Measurements from ENCODE around the gene ERAS. TPM values are rescaled to one million over a fixed set of nuclear protein-coding genes. Genes with fewer than 3 reads are reported as not detected.
"Not testable (repeated sequence)": the region's sequence is repeated elsewhere in the genome, so short reads cannot be mapped to it uniquely, and the experiment has no call there.

Gene ERAS
- total RNA-seq, 2 donors from 2014 or later = not detected

DNA sequence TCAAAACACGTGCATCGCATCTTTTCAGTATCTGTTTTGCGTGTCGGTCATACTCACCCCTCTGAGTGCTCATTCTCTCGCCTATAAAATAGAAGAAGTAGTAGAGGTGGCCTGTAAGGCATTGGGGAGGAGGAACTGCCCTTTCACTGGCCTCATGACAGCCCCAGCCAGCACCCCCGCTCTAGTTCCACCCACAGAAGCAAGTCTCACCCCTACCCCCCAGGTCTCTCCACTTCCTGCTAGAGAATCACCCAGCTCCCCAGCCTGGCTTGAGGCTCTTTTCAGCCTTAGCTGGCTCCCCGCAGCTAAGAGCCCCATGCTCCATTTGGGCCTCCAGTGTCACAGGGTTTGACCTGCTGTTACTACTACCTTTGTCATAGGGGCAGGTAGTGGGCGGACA, 12.7 kb upstream of the ERAS start:
- Histone ChIP-seq H3K4me1 (no peaks in the 10 kb centered on the region), H3K9me3 (no peaks in the 10 kb centered on the region), H3K27me3 (no peaks in the 10 kb centered on the region), H3K27ac (no peak overlapping the region), H3K4me3 (no peak overlapping the region), H3K36me3 (peaks cover 7% of the 10 kb centered on the region)
- no peak for DNase-seq (ENCODE audit: low spot score)
- no peak for TF ChIP-seq CTCF (IDR thresholded peaks at IDR 0.05)

- Histone ChIP-seq H3K27ac (no peak overlapping the region), H3K9me3 (no peaks in the 10 kb centered on the region), H3K4me1 (no peaks in the 10 kb centered on the region), H3K4me3 (no peak overlapping the region), H3K27me3 (no peaks in the 10 kb centered on the region), H3K36me3 (peaks cover 7% of the 10 kb centered on the region)
- DNase-seq (ENCODE audit: low spot score) = no peak
- TF ChIP-seq CTCF (IDR thresholded peaks at IDR 0.05) = no peak
Measured at GRCh38 chrX:48814722-48815121, 11.6 kb upstream of the ERAS start.

GRCh38 chrX:48815266-48815665, 11.0 kb upstream of the ERAS start:
- no peaks in the 10 kb centered on the region for H3K9me3 ChIP-seq
- H3K36me3 ChIP-seq = peaks cover 6% of the 10 kb centered on the region
- TF ChIP-seq CTCF (IDR thresholded peaks at IDR 0.05) = no peak
- no peaks in the 10 kb centered on the region for H3K27me3 ChIP-seq
- H3K4me1 ChIP-seq = no peaks in the 10 kb centered on the region
- H3K4me3 ChIP-seq = no peak overlapping the region
- H3K27ac ChIP-seq = no peak overlapping the region
- DNase-seq (ENCODE audit: low spot score) = no peak

DNA sequence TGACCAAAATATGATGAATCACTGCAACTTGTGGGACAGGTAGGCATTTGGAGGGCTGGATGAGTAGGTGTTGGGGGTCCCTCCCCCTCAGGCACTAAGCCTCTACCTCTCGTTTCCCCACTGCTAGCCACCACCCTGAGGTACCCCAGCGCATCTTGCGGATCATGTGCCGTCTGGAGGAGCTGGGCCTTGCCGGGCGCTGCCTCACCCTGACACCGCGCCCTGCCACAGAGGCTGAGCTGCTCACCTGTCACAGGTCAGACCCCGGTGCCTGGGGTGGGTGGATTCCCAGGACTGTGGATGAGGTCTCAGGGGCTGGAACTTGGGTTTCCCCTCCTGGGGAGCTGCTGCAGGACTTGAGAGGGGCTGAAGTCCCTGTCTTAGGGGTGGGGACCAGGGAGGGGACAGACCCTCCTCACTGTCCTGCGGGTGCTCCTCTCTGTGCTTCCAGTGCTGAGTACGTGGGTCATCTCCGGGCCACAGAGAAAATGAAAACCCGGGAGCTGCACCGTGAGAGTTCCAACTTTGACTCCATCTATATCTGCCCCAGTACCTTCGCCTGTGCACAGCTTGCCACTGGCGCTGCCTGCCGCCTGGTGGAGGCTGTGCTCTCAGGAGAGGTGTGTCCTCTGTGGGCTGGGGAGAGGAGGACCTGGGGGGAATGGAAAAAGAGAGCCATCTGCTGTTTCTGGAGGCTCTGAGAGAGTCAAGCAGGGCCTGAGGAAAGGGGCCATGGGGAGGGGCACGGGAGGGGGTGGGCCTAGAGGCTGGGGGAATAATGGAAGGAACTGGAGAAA, 10.1 kb upstream of the ERAS start:
- DNase-seq (ENCODE audit: low spot score) = no peak
- Histone ChIP-seq H3K27ac (no peak overlapping the region), H3K27me3 (no peaks in the 10 kb centered on the region), H3K4me1 (no peaks in the 10 kb centered on the region), H3K36me3 (no peaks in the 10 kb centered on the region), H3K9me3 (no peaks in the 10 kb centered on the region), H3K4me3 (no peak overlapping the region)
- no peak for TF ChIP-seq CTCF (IDR thresholded peaks at IDR 0.05)

DNA sequence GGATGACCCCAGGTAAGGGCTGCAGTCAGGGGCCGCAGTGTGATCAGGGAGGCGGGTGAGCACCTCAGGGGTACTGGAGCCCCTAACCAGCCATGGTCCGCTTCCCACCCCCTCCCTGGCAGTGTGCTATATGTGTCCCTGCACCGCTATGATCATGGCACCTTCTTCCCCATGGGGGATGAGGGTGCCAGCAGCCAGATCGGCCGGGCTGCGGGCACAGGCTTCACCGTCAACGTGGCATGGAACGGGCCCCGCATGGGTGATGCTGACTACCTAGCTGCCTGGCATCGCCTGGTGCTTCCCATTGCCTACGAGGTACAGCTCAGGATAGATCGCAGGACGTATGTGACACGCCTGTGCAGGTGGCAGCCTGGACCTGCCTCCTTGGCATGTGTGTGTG, 8.2 kb upstream of the ERAS start:
- H3K27ac ChIP-seq = no peak overlapping the region
- no peaks in the 10 kb centered on the region for H3K4me1 ChIP-seq
- no peak for TF ChIP-seq CTCF (IDR thresholded peaks at IDR 0.05)
- H3K4me3 ChIP-seq = no peak overlapping the region
- H3K36me3 ChIP-seq = no peaks in the 10 kb centered on the region
- H3K27me3 ChIP-seq = no peaks in the 10 kb centered on the region
- DNase-seq (ENCODE audit: low spot score) = no peak
- no peaks in the 10 kb centered on the region for H3K9me3 ChIP-seq

- TF ChIP-seq CTCF (IDR thresholded peaks at IDR 0.05) = no peak
- no peaks in the 10 kb centered on the region for H3K4me1 ChIP-seq
- H3K9me3 ChIP-seq = no peaks in the 10 kb centered on the region
- H3K36me3 ChIP-seq = no peaks in the 10 kb centered on the region
- no peak for DNase-seq (ENCODE audit: low spot score)
- H3K27me3 ChIP-seq = no peaks in the 10 kb centered on the region
- no peak overlapping the region for H3K4me3 ChIP-seq
- H3K27ac ChIP-seq = no peak overlapping the region
Measured at GRCh38 chrX:48818866-48819265, 7.4 kb upstream of the ERAS start.

- not testable (repeated sequence) for DNase-seq (ENCODE audit: low spot score); H3K36me3 ChIP-seq; H3K27ac ChIP-seq
Measured at GRCh38 chrX:48819394-48819793, 6.9 kb upstream of the ERAS start.

More at GRCh38 chrX:48819394-48819793, 6.9 kb upstream of the ERAS start:
- H3K4me3 ChIP-seq, H3K9me3 ChIP-seq, H3K4me1 ChIP-seq, H3K27me3 ChIP-seq: not testable (repeated sequence)
